ENCODE results near the gene PPARA.

GRCh38 chr22:46224044-46224897, 73.9 kb downstream of the PPARA start:
- no peak for TF ChIP-seq CTCF (IDR thresholded peaks at IDR 0.05; ENCODE audit: insufficient read depth, low read depth, low read length)
- TF ChIP-seq EZH2 (IDR thresholded peaks at IDR 0.05; ENCODE audit: insufficient read depth, low read length): no peak

Data from astrocyte (in vitro differentiated cells and primary cell).